Activated CD8-positive, alpha-beta memory T cell treated with anti-CD3 and anti-CD28 coated beads for 1 hour (primary cell): ENCODE results near the gene FOXP4.

ENCODE experiments used
- DNase-seq, 2 donors: peaks; one replicate each; pipeline ENCODE4 v3.0.0-alpha.2; 2020; ENCODE audit warnings: low read depth in 1 of 2; ENCODE audit errors: extremely low read depth in 1 of 2

Gene FOXP4

DNA sequence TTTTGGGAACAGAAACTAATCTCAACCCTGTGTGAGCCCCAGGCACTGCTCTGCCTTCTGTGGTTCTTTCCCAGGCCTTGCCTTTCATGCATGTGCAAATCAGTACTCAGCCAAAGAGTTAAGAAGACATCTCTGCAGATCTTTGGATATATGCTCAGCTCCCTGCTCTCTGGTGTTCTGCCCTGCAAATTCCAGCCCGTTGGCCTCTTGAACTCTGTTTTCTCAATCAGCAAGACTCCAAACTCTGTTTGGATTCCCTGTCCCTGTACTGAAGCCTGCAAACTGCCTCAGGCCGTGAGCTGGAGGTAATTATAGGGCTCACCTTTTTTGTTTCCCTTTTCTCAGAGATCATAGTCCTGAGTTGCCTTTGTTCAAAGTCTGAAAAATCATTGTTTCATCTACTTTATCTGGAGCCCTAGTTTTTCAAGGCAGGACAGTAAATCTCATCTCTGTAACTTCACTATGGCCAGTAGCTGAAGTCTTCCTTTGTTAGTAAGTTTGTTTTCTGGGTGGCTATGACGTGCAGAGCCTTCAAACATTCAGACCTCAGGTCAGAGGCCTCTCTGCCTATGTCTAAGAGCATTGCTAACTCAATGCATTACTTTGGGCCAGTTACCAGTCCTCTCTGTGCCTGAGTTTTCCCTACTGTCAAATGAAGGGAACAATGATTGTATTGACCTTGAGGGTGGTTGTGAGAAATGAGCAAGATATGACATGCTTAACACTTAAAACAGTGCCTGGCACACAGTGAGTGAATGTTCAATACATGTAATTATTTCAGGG lies 76.2 kb downstream of the FOXP4 start:
- DNase-seq = no peak

DNA sequence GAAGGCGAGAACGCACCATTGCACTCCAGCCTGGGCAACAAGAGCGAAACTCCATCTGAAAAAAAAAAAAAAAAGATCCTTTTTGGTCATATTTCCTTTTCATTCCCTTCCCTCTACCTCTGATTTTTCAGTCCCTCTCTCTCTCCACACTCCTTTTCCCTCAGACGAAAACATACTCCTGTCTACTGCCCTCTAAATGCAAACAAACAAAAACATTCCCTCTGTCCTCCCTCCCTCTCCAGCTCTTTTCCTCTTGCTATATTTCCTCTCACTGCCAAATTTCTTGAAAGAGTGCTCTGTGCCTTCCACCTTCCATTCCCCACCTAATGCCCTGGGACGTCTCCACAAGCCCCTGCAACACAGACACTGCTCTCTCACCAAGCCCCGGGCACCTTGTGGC lies 77.1 kb downstream of the FOXP4 start:
- DNase-seq = no peak

DNA sequence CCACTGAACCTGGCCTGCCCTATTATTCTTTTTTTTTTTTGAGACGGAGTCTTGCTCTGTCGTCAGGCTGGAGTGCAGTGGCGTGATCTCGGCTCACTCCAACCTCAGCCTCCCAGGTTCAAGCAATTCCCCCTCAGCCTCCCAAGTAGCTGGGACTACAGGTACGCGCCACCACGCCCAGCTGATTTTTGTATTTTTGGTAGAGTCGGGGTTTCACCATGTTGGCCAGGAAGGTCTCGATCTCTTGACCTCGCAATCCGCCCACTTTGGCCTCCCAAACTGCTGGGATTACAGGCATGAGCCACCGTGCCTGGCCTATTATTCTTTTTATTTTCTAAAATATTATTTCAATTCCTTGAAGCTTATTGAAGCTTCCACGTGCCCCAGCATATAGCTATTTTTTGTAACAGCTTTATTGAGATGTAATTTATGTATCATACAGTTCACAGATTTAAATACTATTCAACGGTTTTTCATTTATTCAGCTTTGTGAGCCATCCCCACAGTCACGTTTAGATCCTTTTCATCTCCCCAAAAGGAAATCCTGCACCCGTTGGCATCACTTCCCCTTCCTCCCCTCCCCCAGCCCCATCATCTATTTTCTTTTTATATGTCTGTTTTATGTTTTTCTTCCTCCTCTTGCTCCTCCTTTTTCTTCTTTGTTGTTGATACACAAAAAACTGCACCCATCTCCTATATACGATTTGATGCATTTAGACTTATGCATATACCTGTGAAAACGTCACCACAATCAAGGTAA lies 78.6 kb downstream of the FOXP4 start:
- no peak for DNase-seq

DNA sequence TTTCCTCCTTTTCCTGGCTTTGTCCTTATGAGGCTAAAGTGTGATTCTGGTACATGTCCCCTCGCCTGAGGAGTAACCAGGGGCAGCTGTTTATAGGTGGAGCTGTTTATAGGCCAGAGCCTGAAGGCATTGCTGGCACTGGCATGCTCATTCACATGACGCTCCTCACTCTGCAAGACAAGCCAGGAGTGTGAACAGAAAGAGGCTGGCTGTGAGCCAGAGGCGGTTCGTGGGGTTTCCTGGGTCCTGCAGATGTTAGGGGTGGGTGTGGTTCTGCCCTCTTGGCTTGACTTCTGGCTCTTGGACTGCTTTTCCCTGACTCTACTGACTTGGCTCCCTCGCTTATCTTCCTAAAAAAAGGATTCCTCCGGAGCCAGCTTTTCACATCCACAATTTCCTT lies 79.3 kb downstream of the FOXP4 start:
- no peak for DNase-seq

DNA sequence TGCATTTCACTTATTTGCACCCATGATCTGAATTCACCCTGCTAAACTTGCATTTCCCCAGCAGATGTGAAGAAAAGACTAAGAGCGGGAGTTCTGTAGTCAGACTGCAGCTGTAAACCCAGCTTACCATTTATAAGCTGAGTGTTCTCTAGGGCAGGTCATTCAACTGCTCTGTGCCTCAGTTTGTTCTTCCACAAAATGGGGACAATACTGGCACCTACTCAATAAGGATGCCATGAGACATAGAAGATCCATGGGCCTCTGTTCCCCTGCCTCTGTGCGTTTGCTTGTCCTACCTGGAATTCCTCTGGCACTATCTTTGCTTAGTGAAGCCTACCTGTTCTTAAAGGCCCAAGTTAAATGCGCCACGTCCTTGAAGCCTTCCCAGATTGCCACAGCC lies 79.8 kb downstream of the FOXP4 start:
- no peak for DNase-seq

DNA sequence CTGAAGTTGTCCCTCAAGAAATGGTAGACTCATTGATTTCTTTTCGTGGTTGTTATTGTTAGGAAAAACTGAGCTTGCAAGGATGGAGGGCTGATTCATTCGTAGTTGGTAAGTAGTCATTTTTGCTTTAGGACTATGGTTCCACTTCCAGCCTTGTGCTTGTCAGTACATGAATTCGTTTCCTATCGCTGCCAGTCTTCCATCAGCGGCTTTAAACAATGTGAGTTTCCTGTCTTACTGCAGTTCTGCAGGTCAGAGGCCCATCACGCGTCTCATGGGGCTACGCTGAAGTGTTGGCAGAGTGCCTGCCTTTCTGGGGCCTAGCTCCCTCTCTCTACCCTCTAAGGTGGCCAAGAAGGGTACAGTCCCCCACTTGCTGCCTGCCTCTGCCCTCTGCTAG lies 80.7 kb downstream of the FOXP4 start:
- no peak for DNase-seq

DNA sequence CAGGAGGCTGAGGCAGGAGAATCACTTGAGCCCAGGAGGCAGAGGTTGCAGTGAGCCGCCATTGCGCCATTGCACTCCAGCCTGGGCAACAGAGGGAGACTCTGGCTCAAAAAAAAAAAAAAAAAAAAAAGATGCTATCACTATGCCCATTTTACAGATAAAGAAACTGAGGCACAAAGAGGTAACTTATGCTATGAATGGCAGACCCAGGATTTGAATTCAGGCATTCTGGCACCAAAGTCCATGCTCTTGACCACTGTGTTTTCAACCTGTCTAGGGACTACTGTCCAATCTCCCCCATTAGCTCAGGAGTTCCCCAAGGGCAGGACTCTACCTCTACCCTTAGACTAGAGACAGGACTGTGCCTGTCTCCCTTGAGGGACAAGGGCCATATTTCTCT lies 82.9 kb downstream of the FOXP4 start:
- no peak for DNase-seq

DNA sequence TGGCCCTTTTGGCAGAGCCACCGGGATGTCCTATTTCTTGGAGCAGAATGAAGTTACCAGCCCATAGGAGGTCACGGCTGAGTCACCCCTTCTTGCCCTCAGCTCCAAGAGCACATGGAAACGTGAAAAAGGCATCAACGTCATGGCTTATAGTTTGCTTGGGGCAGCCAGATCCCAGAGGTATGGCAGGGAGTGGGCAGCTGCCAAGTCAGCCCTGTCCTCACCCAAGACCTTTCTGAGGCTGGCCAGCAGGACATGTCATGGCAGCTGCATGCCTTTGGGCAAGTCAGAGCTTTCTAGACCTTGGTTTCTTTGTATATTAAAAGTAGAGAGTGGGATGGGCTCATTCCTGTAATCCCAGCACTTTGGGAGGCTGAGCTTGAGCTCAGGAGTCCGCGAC lies 83.9 kb downstream of the FOXP4 start:
- no peak for DNase-seq

DNA sequence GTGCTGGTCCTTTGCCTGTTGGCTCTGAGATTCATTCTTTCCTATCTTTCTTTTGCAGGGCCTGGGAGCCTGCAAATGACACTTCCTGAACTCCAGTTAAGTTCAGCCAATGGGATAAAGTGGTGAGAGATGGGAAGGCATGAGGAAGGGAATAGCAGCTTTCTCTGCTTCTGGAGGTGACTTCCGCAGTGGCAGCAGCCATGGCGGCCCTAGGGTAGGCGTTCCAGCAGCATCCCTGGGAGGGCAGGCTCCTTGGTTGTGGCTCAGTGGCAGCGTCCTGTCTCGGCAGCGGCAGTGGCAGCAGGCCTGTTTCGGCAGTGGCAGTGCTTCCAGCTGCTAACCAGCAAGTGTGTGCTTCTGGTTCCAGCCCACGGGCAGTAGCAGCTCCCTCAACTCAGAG lies 84.8 kb downstream of the FOXP4 start:
- no peak for DNase-seq

DNA sequence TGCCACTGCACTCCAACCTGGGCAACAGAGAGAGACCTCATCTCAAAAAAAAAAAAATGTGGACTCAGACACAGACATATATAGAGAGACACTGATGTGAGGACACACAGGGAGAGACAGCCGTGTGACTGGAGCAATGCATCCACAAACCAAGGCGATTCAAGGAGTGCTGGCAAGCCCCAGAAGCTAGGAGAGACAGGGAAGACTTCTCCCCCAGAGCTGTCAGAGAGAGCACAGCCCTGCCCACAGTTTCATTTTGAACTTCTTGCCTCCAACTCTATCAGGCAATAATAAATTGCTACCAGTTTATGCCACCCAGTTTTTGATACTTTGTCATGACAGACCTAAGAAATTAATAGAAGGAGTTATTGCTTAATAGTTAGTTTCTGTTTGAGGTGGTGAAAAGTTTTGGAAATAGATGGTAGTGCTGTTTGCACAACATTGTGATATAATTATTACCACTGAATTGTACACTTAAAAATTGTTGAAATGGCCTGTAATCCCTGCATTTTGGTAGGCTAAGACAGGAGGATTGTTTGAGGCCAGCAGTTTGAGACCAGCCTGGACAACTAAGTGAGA lies 87.0 kb downstream of the FOXP4 start:
- no peak for DNase-seq

DNA sequence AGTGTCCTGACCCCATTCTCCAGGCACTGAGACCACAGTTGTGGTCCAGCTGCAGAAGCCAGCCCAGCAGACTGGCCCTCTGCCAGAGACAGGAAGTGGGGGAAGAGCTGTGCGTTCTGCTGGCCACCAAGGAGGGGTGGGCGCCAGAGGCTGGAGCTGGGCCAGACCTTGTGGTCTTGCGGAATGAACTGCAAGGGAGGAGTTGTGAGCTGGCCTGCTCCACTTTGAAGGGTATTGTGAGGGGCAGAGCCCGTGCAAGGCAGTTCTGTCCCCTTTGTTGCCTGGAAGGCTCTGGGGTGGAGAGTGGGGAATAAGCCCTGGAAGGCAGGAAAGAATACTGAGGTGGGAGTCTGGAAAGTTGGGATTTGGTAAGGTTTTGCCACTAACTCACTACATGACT lies 88.5 kb downstream of the FOXP4 start:
- no peak for DNase-seq

DNA sequence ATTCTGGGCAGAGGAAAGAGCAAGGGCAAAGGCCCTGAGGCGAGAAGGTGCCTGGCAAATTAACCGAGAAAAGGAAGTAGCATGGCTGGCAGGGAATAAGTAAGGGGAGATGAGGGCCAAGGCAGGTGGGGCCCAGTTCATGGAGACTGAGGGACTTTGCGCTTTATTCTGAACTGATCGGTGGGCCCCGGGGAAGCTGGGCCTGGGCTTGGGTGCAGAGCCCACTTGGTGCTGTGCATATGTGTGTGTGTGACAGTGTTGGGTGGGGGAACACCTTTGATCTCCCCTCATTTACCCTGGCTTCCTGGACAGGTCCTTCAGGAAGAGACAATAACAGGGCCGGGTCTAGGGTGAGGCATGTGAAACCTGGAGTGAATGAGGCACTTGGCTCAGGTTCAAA lies 89.2 kb downstream of the FOXP4 start:
- no peak for DNase-seq

DNA sequence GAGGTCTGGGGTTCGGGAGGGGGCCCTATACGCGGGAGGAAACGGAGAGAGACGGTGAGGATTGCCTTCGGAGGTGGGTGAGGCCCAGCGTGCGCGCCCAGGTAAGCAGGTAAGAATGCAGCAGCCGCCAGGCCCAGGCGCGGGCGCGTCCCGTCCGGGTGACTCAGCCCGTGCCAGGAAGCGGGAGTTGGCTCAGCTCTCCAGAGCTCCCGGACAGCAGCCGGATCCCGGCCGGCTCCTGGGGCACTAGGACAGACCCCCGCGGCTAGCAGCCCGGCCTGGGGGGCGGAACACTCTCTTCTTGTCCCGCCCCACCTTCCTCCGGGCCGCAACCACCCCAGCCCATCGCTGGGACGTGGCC lies 90.6 kb downstream of the FOXP4 start:
- no peak for DNase-seq

DNA sequence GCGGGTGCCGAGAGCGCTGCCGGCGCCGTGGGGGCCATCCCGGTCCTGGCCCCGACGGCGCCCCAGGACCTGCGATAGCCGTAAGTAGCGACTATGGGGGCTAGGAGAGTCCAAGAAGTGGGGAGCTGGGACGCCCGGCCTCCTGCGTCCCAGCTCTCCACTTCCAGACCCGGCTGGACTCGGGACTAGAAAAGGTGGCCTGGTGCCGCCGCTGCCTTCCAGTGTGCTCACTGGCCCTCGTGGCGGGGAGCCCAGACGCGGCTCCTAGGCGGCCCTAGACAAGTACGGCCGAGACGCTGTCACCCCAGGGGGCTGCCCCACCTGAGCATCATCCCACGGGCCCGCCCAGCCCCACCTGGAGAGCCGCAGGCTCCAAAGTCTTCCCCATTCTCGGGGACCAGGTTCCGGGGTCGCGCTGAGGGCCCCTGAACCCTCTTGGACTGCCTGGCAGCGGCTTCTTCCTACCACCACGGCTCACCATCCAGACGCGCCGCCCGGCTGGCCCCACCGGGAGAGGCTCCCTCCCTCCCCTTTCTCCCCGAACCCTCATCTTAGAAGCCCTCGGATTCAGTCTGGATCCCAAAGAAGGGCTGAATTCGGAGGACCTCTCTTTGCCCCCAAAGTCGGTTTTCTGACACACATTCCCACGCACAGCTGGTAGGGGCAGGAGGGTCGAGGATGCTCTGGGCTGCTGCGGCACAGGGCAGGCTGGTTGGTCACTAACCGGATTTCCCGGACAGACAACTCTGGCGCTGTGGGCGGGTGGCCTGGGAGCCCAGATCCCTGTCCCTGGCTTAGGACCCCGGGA lies 91.2 kb downstream of the FOXP4 start:
- no peak for DNase-seq

DNA sequence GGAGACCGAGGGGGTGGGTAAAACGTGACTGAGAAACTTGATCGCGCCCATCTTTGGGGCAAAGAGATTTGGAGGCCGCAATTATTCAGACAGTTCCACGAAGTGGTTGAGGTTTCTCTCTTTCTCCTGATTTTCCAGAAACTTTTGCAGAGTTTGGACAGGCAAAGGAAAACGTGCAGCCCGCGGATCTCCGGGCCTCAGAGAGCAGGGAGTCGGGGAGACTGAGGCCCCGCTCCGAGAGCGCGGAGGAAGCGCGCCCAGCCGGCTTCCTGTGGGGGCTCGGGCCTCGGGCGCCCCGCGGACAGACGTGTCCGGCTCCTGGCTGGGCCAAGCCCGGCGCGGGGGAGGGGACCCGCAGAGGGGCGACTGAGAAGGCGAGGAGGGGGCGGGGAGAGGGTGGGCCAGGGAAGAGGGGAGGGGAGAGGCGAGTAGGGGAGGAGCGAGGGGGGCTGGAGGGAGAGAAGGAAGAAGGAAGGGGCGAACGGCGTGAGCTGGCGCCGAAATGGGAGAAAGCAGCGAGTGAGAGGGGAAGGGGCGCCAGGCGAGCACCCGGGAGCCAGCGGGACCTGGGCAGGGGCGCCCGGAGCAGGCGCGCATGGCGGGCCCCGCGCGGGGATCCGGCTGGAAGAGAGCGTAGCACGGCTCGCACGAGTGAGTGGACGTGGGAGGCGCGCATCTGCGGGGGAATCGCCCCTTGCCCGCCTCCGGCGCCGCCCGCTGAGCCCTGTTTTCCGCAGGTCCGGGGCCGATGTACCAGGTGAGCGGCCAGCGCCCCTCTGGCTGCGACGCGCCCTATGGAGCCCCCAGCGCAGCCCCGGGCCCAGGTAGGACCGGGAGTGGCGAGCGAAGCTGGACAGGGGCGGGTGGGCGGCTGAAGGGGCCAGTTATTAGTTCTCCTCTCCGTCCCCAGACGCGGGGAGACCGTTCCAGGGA lies 92.1 kb downstream of the FOXP4 start, which contains the start of gene MDFI:
Gene MDFI (plus strand): TSS at position 467 of the 933 bp plus-strand sequence. CDS start 282 bp downstream, at position 749.
- DNase-seq = no peak

DNA sequence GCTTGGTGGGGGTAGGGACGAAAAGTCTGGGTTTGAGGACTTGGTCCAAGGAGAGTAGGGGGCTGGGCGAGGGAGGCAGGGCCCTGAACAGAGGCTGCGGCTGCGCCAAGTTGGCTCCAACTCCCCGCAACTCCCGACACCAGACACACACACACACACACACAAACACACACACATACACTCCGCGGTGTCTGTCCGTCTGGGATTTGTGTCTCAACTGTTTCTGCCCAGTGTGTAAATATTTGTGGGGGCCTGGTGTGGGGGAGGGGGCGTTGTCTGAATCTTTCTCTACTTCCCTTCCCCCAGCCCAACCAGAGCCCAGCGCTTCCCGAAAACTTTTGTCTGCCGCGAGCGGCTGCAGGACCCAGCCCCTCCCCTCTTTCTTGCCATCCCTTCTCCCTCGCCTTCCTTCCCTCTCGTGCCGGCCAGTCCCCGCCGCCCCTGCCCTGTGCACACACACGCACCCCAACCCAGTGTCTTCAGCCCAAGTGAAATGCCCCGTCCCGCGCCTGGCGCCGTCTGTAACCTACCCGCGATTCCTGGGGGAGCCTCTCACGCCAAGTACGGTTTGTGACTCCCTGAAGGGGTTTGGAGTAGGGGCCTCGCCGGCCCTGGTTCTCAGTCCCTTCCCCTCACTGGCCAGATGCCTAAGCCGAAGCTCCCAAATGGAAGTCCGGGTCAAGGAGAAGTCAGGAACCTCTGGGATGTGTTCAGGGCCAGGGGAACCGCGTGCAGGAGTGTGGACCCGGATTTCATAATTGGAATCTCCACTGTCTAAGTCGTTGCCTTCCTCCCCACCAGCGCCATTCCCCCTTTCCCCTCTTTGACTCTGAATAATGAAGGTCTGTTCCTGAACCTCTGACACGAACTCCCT lies 93.0 kb downstream of the FOXP4 start:
- DNase-seq = no peak

DNA sequence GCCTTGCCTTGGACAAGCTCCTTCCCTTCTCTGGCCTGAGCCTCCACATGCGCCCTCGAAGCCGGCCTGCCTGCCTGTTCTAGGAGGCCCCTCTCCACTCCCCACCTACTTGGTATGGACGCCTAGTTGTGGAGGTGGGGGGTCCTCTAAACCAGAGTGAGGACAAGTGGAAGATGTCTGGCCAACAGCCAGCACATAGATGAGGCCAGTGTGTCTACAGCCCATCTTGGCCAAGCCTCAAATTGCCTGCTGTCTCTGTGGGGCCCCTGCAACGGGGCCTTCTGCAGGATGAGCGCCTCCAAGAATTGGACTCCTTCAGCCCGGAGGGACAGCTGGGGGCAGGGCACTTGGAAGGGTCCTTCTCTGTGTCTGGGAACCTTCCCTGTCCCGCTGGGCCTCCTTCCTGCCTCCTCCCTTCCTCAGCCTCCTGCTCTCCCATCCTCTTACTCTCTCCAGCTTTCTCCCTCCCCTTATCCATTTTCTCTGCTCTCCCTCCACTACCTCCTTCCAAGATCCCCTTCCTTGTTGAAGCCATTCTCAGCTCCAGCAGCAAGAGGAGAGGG lies 93.7 kb downstream of the FOXP4 start:
- no peak for DNase-seq

DNA sequence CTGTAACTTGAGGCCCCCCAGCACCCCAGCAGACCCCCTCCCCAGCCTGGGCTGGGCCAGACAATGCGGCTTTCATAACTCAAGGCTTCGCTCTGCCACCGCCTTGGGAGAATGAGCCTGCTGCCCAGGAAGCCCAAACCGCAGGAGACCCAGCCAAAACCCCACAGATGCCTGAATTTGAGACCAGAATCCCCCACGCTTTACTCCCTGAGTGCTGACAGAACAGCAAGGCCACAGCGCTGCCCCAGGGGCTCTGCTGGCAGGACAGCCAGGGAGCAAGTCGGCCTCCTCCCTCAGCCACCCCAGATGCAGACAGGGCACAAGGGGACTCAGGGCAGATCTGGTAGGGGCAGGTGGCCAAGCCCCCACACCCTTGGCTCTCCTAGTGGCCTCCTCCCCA lies 94.2 kb downstream of the FOXP4 start:
- DNase-seq = no peak

DNA sequence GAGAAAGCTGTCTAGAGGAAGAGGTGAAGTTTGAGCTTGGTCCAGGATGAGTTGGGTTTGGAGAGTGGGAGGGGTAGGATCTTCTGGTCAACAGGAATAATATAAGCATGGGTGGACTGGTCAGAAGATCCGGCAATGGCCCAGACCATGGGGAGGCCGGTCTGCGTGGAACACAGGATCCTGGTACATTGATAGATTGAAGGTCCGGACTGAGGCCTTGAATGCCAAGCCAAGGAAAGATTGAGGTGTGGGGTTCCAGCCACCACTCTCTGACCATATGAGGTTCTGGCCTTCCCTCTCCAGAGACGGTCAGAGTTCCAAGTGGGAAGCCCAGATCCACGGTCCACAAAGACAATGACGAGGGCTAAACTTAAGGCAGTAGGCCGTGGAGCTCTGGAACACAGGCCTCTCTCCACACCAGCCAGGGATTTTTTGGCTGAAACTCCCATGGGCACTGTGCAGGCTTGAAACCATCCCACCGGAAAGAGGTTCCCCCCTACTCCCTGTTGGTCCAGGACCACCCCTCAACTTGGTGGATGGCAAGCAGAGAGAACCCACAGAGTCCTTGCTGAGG lies 95.3 kb downstream of the FOXP4 start:
- DNase-seq = no peak
